Type B pancreatic cell (in vitro differentiated cells): Measurements from ENCODE around the gene ST8SIA6. TPM values are rescaled to one million over a fixed set of nuclear protein-coding genes. Genes with fewer than 3 reads are reported as not detected.

ENCODE experiments used
- DNase-seq: peaks from one replicate; pipeline ENCODE4 v3.0.0; 2021; ENCODE audit warnings: mixed read lengths; ENCODE audit not compliant: unreplicated experiment; ENCODE audit errors: extremely low spot score
- H3K27ac Mint-ChIP-seq: 2 replicates; pipeline ENCODE4 v1.8.0; 2021; ENCODE audit warnings: mild to moderate bottlenecking, mixed read lengths
- H3K27me3 Mint-ChIP-seq: 2 replicates; pipeline ENCODE4 v1.8.0; 2021; ENCODE audit warnings: mixed read lengths
- H3K36me3 Mint-ChIP-seq: 2 replicates; pipeline ENCODE4 v1.8.0; 2021; ENCODE audit warnings: mixed read lengths
- H3K4me1 Mint-ChIP-seq: one replicate; pipeline ENCODE4 v1.8.0; 2021; ENCODE audit warnings: mixed read lengths; ENCODE audit not compliant: unreplicated experiment
- H3K4me3 Mint-ChIP-seq: 2 replicates; pipeline ENCODE4 v1.8.0; 2021; ENCODE audit warnings: mild to moderate bottlenecking, mixed read lengths
- H3K9me3 Mint-ChIP-seq: 2 replicates; pipeline ENCODE4 v1.8.0; 2021; ENCODE audit warnings: mixed read lengths
- CTCF ChIP-seq: fragments of 200-600 bp; sonication (generic); conservative IDR thresholded peaks from 2 replicates; pipeline ENCODE4 v1.5.0; 2021; ENCODE audit warnings: antibody characterized with exemption, mild to moderate bottlenecking
- total RNA-seq: library from RNA; stranded (reverse); gene quantifications from 2 replicates; pipeline ENCODE4 v1.2.1, GENCODE V29; 2021; ENCODE audit warnings: low replicate concordance

ST8SIA6 gene
- total RNA-seq, 1 donor from 2014 or later = 1.8 TPM

- H3K36me3 Mint-ChIP-seq = no peaks in the 10 kb centered on the region
- peaks cover 12% of the 10 kb centered on the region for H3K4me1 Mint-ChIP-seq
- TF ChIP-seq CTCF = no peak
- no peaks in the 10 kb centered on the region for H3K9me3 Mint-ChIP-seq
- no peak overlapping the region for H3K27ac Mint-ChIP-seq
- peaks cover 18% of the 10 kb centered on the region for H3K27me3 Mint-ChIP-seq
- H3K4me3 Mint-ChIP-seq = no peak overlapping the region
- DNase-seq = no peak
These were observed 24.9 kb downstream of the ST8SIA6 start for GRCh38 chr10:17429490-17429889.

- no peak overlapping the region for H3K4me3 Mint-ChIP-seq
- DNase-seq = no peak
- no peak overlapping the region for H3K27ac Mint-ChIP-seq
- no peak for TF ChIP-seq CTCF
- H3K36me3 Mint-ChIP-seq = no peaks in the 10 kb centered on the region
- H3K4me1 Mint-ChIP-seq = peaks cover 12% of the 10 kb centered on the region
- H3K9me3 Mint-ChIP-seq = no peaks in the 10 kb centered on the region
- H3K27me3 Mint-ChIP-seq = peaks cover 15% of the 10 kb centered on the region
These were observed 25.9 kb downstream of the ST8SIA6 start for GRCh38 chr10:17428351-17429097.

- Mint-ChIP-seq H3K9me3 (no peaks in the 10 kb centered on the region), H3K27ac (no peak overlapping the region), H3K27me3 (peaks cover 16% of the 10 kb centered on the region), H3K4me3 (no peak overlapping the region), H3K36me3 (no peaks in the 10 kb centered on the region), H3K4me1 (peaks cover 12% of the 10 kb centered on the region)
- no peak for TF ChIP-seq CTCF
- DNase-seq = no peak
These were observed 26.6 kb downstream of the ST8SIA6 start for GRCh38 chr10:17427666-17428350.

GRCh38 chr10:17427201-17427600 lies 27.2 kb downstream of the ST8SIA6 start:
- Mint-ChIP-seq H3K4me3 (no peak overlapping the region), H3K27me3 (peaks cover 16% of the 10 kb centered on the region), H3K36me3 (no peaks in the 10 kb centered on the region), H3K27ac (no peak overlapping the region), H3K4me1 (peaks cover 12% of the 10 kb centered on the region), H3K9me3 (no peaks in the 10 kb centered on the region)
- no peak for TF ChIP-seq CTCF
- no peak for DNase-seq

GRCh38 chr10:17426263-17426750 lies 28.1 kb downstream of the ST8SIA6 start:
- Mint-ChIP-seq H3K27me3 (peaks cover 11% of the 10 kb centered on the region), H3K36me3 (no peaks in the 10 kb centered on the region), H3K4me1 (peaks cover 12% of the 10 kb centered on the region), H3K27ac (no peak overlapping the region), H3K4me3 (no peak overlapping the region), H3K9me3 (no peaks in the 10 kb centered on the region)
- DNase-seq = no peak
- TF ChIP-seq CTCF = no peak
